ENCODE data around the gene PNPLA2.

Gene PNPLA2

DNA sequence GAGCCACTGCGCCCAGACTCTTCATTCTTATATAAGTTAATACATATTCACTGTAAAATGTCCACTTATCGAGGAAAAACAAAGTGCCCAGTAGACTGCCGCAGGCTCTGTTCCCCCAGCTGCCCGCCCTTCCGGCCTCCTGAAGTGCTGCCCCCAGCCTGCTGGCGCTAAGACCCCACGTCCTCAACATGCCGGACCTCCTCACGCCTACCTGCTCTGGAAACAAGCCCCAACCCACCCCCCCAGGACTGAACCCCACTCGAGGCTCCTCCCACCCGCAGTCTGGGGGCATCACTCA lies 42.5 kb upstream of the PNPLA2 start:
- TF ChIP-seq POLR2AphosphoS5 (IDR thresholded peaks at IDR 0.05; ENCODE audit: low read depth, low read length): no peak

- TF ChIP-seq POLR2AphosphoS5 (IDR thresholded peaks at IDR 0.05; ENCODE audit: low read depth, low read length) (no peak; the same call in 1 of the 2 replicates), FOXP2 (optimal IDR thresholded peaks at IDR 0.05; ENCODE audit: borderline replicate concordance, extremely low read depth, extremely low read length, insufficient read depth) (no peak), SIN3A (IDR thresholded peaks at IDR 0.05; ENCODE audit: borderline replicate concordance, insufficient read depth, low read length) (peak; percentile 19; the same call in 1 of the 2 replicates)
Observed at GRCh38 chr11:776561-777287, 42.0 kb upstream of the PNPLA2 start.

GRCh38 chr11:777288-778255 lies 41.1 kb upstream of the PNPLA2 start, which contains the start of gene GATD1:
GATD1 (minus strand) TSS chr11:777487; CDS start chr11:777462, 25 bp downstream.
- TF ChIP-seq POLR2AphosphoS5 (IDR thresholded peaks at IDR 0.05; ENCODE audit: low read depth, low read length) (peak; percentile 83), FOXP2 (optimal IDR thresholded peaks at IDR 0.05; ENCODE audit: borderline replicate concordance, extremely low read depth, extremely low read length, insufficient read depth) (peak; percentile 57), TAF1 (IDR thresholded peaks at IDR 0.05; ENCODE audit: borderline replicate concordance, insufficient read depth, low read length) (peak; percentile 85), SIN3A (IDR thresholded peaks at IDR 0.05; ENCODE audit: borderline replicate concordance, insufficient read depth, low read length) (no peak)
- TF ChIP-seq, protein P1, sequence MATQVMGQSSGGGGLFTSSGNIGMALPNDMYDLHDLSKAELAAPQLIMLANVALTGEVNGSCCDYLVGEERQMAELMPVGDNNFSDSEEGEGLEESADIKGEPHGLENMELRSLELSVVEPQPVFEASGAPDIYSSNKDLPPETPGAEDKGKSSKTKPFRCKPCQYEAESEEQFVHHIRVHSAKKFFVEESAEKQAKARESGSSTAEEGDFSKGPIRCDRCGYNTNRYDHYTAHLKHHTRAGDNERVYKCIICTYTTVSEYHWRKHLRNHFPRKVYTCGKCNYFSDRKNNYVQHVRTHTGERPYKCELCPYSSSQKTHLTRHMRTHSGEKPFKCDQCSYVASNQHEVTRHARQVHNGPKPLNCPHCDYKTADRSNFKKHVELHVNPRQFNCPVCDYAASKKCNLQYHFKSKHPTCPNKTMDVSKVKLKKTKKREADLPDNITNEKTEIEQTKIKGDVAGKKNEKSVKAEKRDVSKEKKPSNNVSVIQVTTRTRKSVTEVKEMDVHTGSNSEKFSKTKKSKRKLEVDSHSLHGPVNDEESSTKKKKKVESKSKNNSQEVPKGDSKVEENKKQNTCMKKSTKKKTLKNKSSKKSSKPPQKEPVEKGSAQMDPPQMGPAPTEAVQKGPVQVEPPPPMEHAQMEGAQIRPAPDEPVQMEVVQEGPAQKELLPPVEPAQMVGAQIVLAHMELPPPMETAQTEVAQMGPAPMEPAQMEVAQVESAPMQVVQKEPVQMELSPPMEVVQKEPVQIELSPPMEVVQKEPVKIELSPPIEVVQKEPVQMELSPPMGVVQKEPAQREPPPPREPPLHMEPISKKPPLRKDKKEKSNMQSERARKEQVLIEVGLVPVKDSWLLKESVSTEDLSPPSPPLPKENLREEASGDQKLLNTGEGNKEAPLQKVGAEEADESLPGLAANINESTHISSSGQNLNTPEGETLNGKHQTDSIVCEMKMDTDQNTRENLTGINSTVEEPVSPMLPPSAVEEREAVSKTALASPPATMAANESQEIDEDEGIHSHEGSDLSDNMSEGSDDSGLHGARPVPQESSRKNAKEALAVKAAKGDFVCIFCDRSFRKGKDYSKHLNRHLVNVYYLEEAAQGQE (IDR thresholded peaks at IDR 0.05; ENCODE audit: insufficient read depth in 1 of 2, low read depth in 2 of 2, low read length in 2 of 2): peak in 1 of 2 experiments; percentile 56; a peak in 1 of 4 replicates

- TF ChIP-seq POLR2AphosphoS5 (IDR thresholded peaks at IDR 0.05; ENCODE audit: low read depth, low read length): no peak
- TF ChIP-seq FOXP2 (optimal IDR thresholded peaks at IDR 0.05; ENCODE audit: borderline replicate concordance, extremely low read depth, extremely low read length, insufficient read depth): no peak
- no peak for TF ChIP-seq TAF1 (IDR thresholded peaks at IDR 0.05; ENCODE audit: borderline replicate concordance, insufficient read depth, low read length)
- TF ChIP-seq, protein P1 (IDR thresholded peaks at IDR 0.05; ENCODE audit: insufficient read depth in 1 of 2, low read depth in 2 of 2, low read length in 2 of 2): no peak
- no peak for TF ChIP-seq SIN3A (IDR thresholded peaks at IDR 0.05; ENCODE audit: borderline replicate concordance, insufficient read depth, low read length)
Observed at GRCh38 chr11:778976-779954, 39.4 kb upstream of the PNPLA2 start.

DNA sequence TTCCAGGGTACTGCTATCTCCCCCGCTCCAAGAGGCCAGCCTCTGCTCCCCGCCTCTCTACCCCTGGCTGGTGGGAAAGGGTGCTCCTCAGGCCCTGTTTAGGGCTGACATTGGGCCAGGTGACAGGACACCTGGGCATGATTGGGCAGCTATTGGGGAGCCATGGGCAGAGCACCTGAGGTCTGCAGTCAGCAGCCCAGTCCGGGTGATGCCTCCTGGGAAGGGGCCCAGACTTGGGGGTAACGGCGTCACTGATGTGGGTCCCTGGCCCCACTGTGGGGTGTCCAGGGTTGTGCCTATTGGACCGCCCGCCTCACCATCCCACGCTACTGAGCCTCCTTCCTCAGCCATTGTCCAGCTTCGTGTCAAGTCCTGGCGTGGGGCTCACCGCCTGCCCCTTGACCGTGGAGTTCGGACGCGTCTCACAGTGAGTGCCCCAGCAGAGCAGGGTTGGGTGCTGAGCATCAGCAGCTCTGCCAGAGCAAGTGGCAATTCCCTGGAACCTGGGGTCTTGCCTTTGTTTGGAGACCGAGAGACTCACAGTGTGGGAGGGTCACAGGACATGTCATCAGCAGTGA lies 38.7 kb upstream of the PNPLA2 start:
- TF ChIP-seq POLR2AphosphoS5 (IDR thresholded peaks at IDR 0.05; ENCODE audit: low read depth, low read length) (no peak), TAF1 (IDR thresholded peaks at IDR 0.05; ENCODE audit: borderline replicate concordance, insufficient read depth, low read length) (no peak), FOXP2 (optimal IDR thresholded peaks at IDR 0.05; ENCODE audit: borderline replicate concordance, extremely low read depth, extremely low read length, insufficient read depth) (no peak), SIN3A (IDR thresholded peaks at IDR 0.05; ENCODE audit: borderline replicate concordance, insufficient read depth, low read length) (no peak)
